ENCODE results near the gene MEX3B.

DNA sequence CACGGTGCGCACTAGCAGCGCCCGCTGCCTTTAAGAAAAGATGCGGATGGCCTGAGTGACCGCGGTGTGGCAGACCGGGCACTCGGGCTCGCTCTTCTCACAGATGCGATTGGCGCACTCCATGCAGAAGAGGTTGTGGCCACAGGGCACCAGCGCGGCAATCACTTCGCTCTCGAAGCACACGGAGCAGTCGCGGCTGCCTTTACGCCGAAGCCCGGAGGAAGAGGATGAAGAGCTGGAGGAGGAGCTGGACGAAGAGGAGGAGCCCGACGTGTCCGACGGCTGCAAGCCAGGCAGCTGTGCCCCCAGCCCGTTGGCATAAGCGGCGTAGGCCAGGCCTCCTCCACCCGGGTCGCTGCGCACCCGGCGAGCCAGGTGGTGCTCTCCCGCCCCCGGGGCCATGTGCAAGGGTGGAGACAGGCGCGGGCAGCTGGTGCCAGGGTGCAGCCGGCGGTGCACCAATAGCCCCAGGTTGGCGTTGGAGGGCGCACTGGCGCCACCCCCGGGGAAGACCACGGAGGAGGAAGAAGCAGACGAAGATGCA lies 2.6 kb downstream of the MEX3B start:
- TF ChIP-seq, protein P1, sequence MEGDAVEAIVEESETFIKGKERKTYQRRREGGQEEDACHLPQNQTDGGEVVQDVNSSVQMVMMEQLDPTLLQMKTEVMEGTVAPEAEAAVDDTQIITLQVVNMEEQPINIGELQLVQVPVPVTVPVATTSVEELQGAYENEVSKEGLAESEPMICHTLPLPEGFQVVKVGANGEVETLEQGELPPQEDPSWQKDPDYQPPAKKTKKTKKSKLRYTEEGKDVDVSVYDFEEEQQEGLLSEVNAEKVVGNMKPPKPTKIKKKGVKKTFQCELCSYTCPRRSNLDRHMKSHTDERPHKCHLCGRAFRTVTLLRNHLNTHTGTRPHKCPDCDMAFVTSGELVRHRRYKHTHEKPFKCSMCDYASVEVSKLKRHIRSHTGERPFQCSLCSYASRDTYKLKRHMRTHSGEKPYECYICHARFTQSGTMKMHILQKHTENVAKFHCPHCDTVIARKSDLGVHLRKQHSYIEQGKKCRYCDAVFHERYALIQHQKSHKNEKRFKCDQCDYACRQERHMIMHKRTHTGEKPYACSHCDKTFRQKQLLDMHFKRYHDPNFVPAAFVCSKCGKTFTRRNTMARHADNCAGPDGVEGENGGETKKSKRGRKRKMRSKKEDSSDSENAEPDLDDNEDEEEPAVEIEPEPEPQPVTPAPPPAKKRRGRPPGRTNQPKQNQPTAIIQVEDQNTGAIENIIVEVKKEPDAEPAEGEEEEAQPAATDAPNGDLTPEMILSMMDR (conservative IDR thresholded peaks at IDR 0.05 in 1 of 2, IDR thresholded peaks at IDR 0.05 in 1 of 2; ENCODE audit: low read depth in 1 of 2, low read length in 2 of 2): no peak
- no peak for TF ChIP-seq EZH2 (IDR thresholded peaks at IDR 0.05; ENCODE audit: low read length, missing control alignments)
